WTC11 (cell line): Measurements from ENCODE around the gene WDR12. TPM values are rescaled to one million over a fixed set of nuclear protein-coding genes. Genes with fewer than 3 reads are reported as not detected.
"Not testable (repeated sequence)": the region's sequence is repeated elsewhere in the genome, so short reads cannot be mapped to it uniquely, and the experiment has no call there.

Experiments used
- ATAC-seq: fragments of 200-7000 bp; cut with Tn5 transposase; 2 replicates; pipeline ENCODE4 v1.10.0; 2021; ENCODE audit warnings: mild to moderate bottlenecking, moderate library complexity
- CTCF ChIA-PET: fragments of 300-600 bp; sonication (Branson Sonifier 250); formaldehyde crosslinking; loops from one replicate; lab custom pipeline; 2021; ENCODE audit warnings: antibody characterized with exemption; lab: Charles Lee
- POLR2A ChIA-PET: fragments of 350-600 bp; sonication (Branson Sonifier 250); formaldehyde crosslinking; loops from one replicate; lab custom pipeline; 2021; ENCODE audit warnings: antibody characterized with exemption; lab: Charles Lee
- DNase-seq: peaks from one replicate; pipeline ENCODE4 v3.0.0; 2021; ENCODE audit warnings: low spot score
- H3K27ac Mint-ChIP-seq: 2 replicates; pipeline ENCODE4 v1.8.0; 2021; ENCODE audit warnings: mixed read lengths
- H3K27me3 Mint-ChIP-seq: 2 replicates; pipeline ENCODE4 v1.8.0; 2021; ENCODE audit warnings: low read depth, mild to moderate bottlenecking, moderate library complexity, mixed read lengths
- H3K36me3 Mint-ChIP-seq: 2 replicates; pipeline ENCODE4 v1.8.0; 2021; ENCODE audit warnings: mixed read lengths
- H3K4me1 Mint-ChIP-seq: 2 replicates; pipeline ENCODE4 v1.8.0; 2022; ENCODE audit warnings: mixed read lengths
- H3K4me3 Mint-ChIP-seq: 2 replicates; pipeline ENCODE4 v1.8.0; 2021; ENCODE audit warnings: mild to moderate bottlenecking, moderate library complexity, mixed read lengths
- H3K9me3 Mint-ChIP-seq: 2 replicates; pipeline ENCODE4 v1.8.0; 2021; ENCODE audit warnings: mixed read lengths
- ERG ChIP-seq: fragments of 250-450 bp; sonication (Bioruptor Pico); IDR thresholded peaks from 2 replicates; pipeline ENCODE4 v1.8.0; 2021; ENCODE audit warnings: mild to moderate bottlenecking
- FOXP1 ChIP-seq: sonication (generic); formaldehyde crosslinking; IDR thresholded peaks from 2 replicates; pipeline ENCODE4 v1.8.0; 2022; ENCODE audit warnings: missing genetic modification reagents, mild to moderate bottlenecking, moderate library complexity, borderline replicate concordance
- JUN ChIP-seq: sonication (generic); formaldehyde crosslinking; IDR thresholded peaks from 2 replicates; pipeline ENCODE4 v1.8.0; 2023; ENCODE audit warnings: mild to moderate bottlenecking, missing genetic modification reagents
- MYBL2 ChIP-seq: sonication (generic); formaldehyde crosslinking; IDR thresholded peaks from 2 replicates; pipeline ENCODE4 v1.8.1; 2023; ENCODE audit warnings: mild to moderate bottlenecking, moderate library complexity, missing genetic modification reagents
- NFE2L1 ChIP-seq: sonication (generic); formaldehyde crosslinking; IDR thresholded peaks from 2 replicates; pipeline ENCODE4 v1.8.1; 2023; ENCODE audit warnings: missing genetic modification reagents
- PRRX2 ChIP-seq: fragments of 250-450 bp; sonication (Bioruptor Pico); IDR thresholded peaks from 2 replicates; pipeline ENCODE4 v1.8.0; 2021; ENCODE audit warnings: mild to moderate bottlenecking
- SMAD3 ChIP-seq: sonication (generic); formaldehyde crosslinking; IDR thresholded peaks from 2 replicates; pipeline ENCODE4 v1.8.0; 2022; ENCODE audit warnings: missing genetic modification reagents, mild to moderate bottlenecking, borderline replicate concordance
- SMAD4 ChIP-seq: sonication (generic); formaldehyde crosslinking; IDR thresholded peaks from 2 replicates; pipeline ENCODE4 v1.8.0; 2022; ENCODE audit warnings: mild to moderate bottlenecking, missing genetic modification reagents
- TCF7 ChIP-seq: sonication (generic); formaldehyde crosslinking; IDR thresholded peaks from 2 replicates; pipeline ENCODE4 v1.8.0; 2022; ENCODE audit warnings: mild to moderate bottlenecking, low read depth, missing genetic modification reagents, moderate library complexity
- ZBTB21 ChIP-seq: sonication (generic); formaldehyde crosslinking; IDR thresholded peaks from 2 replicates; pipeline ENCODE4 v1.8.1; 2023; ENCODE audit warnings: mild to moderate bottlenecking, missing genetic modification reagents, borderline replicate concordance
- ZNF281 ChIP-seq: sonication (generic); formaldehyde crosslinking; IDR thresholded peaks from 2 replicates; pipeline ENCODE4 v1.8.0; 2023; ENCODE audit warnings: mild to moderate bottlenecking, missing genetic modification reagents
- ZNF423 ChIP-seq: fragments of 250-450 bp; sonication (Bioruptor Pico); IDR thresholded peaks from 2 replicates; pipeline ENCODE4 v2.1.2; 2022; ENCODE audit warnings: mild to moderate bottlenecking, moderate library complexity
- ZSCAN18 ChIP-seq: fragments of 250-450 bp; sonication (Bioruptor Pico); IDR thresholded peaks from 2 replicates; pipeline ENCODE4 v2.1.2; 2022; ENCODE audit warnings: mild to moderate bottlenecking, moderate library complexity
- total RNA-seq: library from RNA; stranded (reverse); gene quantifications from 3 replicates; pipeline ENCODE4 v1.2.3, GENCODE V29; 2021
- TF ChIP-seq, protein P1 (sequence below): sonication (generic); formaldehyde crosslinking; IDR thresholded peaks from 2 replicates; pipeline ENCODE4 v1.8.1; 2022; ENCODE audit warnings: mild to moderate bottlenecking, missing genetic modification reagents, moderate library complexity, borderline replicate concordance
- TF ChIP-seq, protein P2 (sequence below): sonication (generic); formaldehyde crosslinking; IDR thresholded peaks from 2 replicates; pipeline ENCODE4 v1.8.1; 2023; ENCODE audit warnings: mild to moderate bottlenecking, missing genetic modification reagents, moderate library complexity

The WDR12 gene
- total RNA-seq, 1 experiment from 2014 or later: 144 TPM

DNA sequence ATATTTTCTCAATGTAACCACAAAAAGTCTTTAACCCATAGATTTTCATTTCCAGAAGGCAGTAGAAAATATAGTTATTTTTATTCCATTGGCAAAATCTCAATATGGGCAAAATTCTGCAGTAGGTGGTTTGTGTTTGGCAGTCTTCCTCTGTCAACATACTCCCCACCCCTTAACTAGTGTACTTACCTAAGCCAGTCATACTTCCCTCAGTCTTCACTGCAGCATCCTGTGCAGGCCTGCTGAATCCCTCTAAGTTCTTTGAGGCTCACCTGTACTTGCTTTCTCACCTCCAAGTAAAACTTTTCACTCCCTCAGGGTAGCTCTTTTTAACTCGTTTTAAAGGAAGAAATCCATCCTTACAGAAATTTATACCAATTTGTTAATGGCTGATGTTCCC is 7.4 kb upstream of the WDR12 start (continued):
- TF ChIP-seq, protein P1, sequence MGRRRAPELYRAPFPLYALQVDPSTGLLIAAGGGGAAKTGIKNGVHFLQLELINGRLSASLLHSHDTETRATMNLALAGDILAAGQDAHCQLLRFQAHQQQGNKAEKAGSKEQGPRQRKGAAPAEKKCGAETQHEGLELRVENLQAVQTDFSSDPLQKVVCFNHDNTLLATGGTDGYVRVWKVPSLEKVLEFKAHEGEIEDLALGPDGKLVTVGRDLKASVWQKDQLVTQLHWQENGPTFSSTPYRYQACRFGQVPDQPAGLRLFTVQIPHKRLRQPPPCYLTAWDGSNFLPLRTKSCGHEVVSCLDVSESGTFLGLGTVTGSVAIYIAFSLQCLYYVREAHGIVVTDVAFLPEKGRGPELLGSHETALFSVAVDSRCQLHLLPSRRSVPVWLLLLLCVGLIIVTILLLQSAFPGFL (CRISPR knock-in tag): no peak
- TF ChIP-seq PRRX2 (CRISPR knock-in tag) (no peak), ZNF281 (CRISPR knock-in tag) (no peak), ERG (CRISPR knock-in tag) (no peak), ZNF423 (CRISPR knock-in tag) (no peak), SMAD3 (CRISPR knock-in tag) (no peak)
- TF ChIP-seq, protein P2, sequence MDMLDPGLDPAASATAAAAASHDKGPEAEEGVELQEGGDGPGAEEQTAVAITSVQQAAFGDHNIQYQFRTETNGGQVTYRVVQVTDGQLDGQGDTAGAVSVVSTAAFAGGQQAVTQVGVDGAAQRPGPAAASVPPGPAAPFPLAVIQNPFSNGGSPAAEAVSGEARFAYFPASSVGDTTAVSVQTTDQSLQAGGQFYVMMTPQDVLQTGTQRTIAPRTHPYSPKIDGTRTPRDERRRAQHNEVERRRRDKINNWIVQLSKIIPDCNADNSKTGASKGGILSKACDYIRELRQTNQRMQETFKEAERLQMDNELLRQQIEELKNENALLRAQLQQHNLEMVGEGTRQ (CRISPR knock-in tag): no peak

GRCh38 chr2:202912342-202913201 is 1.1 kb upstream of the WDR12 start:
- H3K27me3 Mint-ChIP-seq, POLR2A ChIA-PET, DNase-seq, CTCF ChIA-PET, H3K36me3 Mint-ChIP-seq, H3K9me3 Mint-ChIP-seq: not testable (repeated sequence)
- ATAC-seq: peak; percentile 70
- Mint-ChIP-seq H3K4me1 (peaks cover 21% of the 10 kb centered on the region), H3K4me3 (peak overlapping the region; percentile 95), H3K27ac (peak overlapping the region; percentile 93)

DNA sequence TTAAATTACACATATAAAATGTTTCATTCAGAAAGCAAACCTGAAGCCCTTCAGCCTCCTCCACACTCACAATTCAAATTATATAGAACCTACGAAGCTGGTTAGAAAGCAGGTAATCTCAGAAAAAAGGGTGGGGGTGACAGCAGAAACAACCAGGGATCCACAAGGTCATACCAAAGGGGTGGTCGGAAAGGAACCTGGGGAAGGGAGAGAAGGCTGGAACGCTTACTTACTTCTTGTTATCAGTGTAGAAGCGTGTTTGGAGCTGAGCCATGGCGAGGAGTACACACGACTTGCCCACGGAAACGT is 316 bp downstream of the WDR12 start:
- Mint-ChIP-seq H3K27ac (peak overlapping the region; percentile 99), H3K36me3 (peaks cover 16% of the 10 kb centered on the region), H3K4me3 (peak overlapping the region; percentile 95), H3K4me1 (peaks cover 21% of the 10 kb centered on the region), H3K27me3 (no peaks in the 10 kb centered on the region), H3K9me3 (peaks cover 3% of the 10 kb centered on the region; the same call in 1 of the 2 replicates)
- ChIA-PET CTCF (interaction anchor here (0.8 to 1.5 kb wide), 2 partner anchors 321 to 337 kb away, joined by 3 to 7 read pairs; no protein-coding TSS in a partner anchor), POLR2A (interaction anchor here (0.5 to 0.6 kb wide), 3 partner anchors 265 to 705 kb away, joined by 4 to 5 read pairs (median 4); no protein-coding TSS in a partner anchor)
- TF ChIP-seq ZBTB21 (CRISPR knock-in tag) (no peak), JUN (CRISPR knock-in tag) (no peak), SMAD4 (CRISPR knock-in tag) (no peak), MYBL2 (CRISPR knock-in tag) (no peak), TCF7 (CRISPR knock-in tag) (no peak), NFE2L1 (no peak), FOXP1 (CRISPR knock-in tag) (no peak), ZSCAN18 (CRISPR knock-in tag) (no peak)
- TF ChIP-seq, protein P1 (CRISPR knock-in tag): no peak
- no peak for DNase-seq
- ATAC-seq: peak; percentile 6
